GM12878 (cell line): Measurements from ENCODE around the gene SSU72.

Experiments
- CTCF ChIP-seq, 3 experiments: IDR thresholded peaks in 2 of 3; conservative IDR thresholded peaks in 1 of 3; 2 replicates each; pipeline ENCODE4 v1.5.1; 2011; ENCODE audit warnings: low read depth in 3 of 3, low read length in 3 of 3, mild to moderate bottlenecking in 3 of 3, control low read depth in 2 of 3, moderate library complexity in 2 of 3, inconsistent platforms in 1 of 3, mixed read lengths in 1 of 3; ENCODE audit not compliant: control insufficient read depth in 2 of 3, insufficient read depth in 1 of 3; ENCODE audit errors: extremely low read depth in 1 of 3
- NR2C2 ChIP-seq: IDR thresholded peaks from 2 replicates; pipeline ENCODE4 v1.6.1; 2011; ENCODE audit warnings: borderline replicate concordance, low read depth; ENCODE audit not compliant: control insufficient read depth, insufficient read length
- USF2 ChIP-seq: IDR thresholded peaks from 2 replicates; pipeline ENCODE4 v1.6.1; 2011; ENCODE audit warnings: low read depth, low read length, improper control_type of control experiment, borderline replicate concordance

GRCh38 chr1:1614954-1615255, 40.2 kb upstream of the SSU72 start:
- TF ChIP-seq USF2 (no peak), CTCF (IDR thresholded peaks at IDR 0.05 in 2 of 3, conservative IDR thresholded peaks at IDR 0.05 in 1 of 3; ENCODE audit: control insufficient read depth in 2 of 3, extremely low read depth in 1 of 3, insufficient read depth in 1 of 3, low read depth in 3 of 3, low read length in 3 of 3) (no peak), NR2C2 (no peak)
